ENCODE data around the gene COLEC11.

GRCh38 chr2:3642521-3643215 lies 47.8 kb downstream of the COLEC11 start:
- TF ChIP-seq TAF1 (IDR thresholded peaks at IDR 0.05; ENCODE audit: borderline replicate concordance, low read depth, low read length): no peak
- TF ChIP-seq POLR2A (IDR thresholded peaks at IDR 0.05; ENCODE audit: low read depth, low read length): no peak

Measured in GM12892 (cell line).